Measurements from ENCODE around the gene CPVL.

CPVL gene

DNA sequence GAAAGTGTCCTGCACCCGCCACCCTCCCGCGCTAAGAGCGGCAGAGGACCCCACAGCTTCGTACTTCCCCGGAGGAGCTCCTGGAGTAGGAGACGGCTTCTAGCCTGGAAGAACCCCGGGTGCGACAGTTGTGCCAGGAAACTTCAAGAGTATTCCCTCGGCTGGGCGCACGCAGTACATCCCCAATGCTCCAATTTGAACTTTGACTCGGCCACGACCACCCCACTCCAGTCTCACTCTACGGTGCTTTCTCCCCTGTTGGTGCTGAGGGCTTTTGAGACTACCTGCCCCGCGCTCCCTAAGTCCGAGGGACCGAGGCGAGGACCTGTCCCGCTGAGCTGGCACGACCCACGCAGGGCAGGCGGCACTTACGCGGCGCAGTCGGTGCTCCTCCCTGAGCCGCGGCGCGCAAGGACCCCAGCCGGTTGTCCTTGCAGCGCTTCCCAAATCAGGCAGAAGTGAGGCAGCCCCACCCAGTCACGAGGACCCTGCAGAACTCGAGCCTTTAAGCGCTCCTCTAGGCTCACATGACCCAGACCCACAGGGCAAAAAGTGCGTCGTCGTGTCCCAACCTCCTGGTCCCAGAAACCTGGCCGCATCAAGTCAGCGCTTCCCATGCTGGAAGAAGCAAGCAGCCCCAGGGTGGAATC lies at the start of gene CPVL:
TSS of gene CPVL (minus strand) at position 481 of the 650 bp plus-strand sequence. CDS start 25,476 bp downstream, outside the sequence.
- no peaks in the 10 kb centered on the region for H3K9me3 ChIP-seq (ENCODE audit: control insufficient read depth, insufficient read depth, low read length)
- WGBS (ENCODE audit: insufficient coverage, insufficient read length): no CpG with 5 or more reads among the region's 42 CpGs
- no peaks in the 10 kb centered on the region for H3K27me3 ChIP-seq (ENCODE audit: control insufficient read depth, insufficient read depth, low read length)
- peak; percentile 57 for DNase-seq (ENCODE audit: low read depth, low spot score)
- no peaks in the 10 kb centered on the region for H3K36me3 ChIP-seq (ENCODE audit: control insufficient read depth, insufficient read depth, low read length)
- H3K4me3 ChIP-seq (ENCODE audit: low read length): peak within 1 kb of the TSS; percentile 69; the same call in 1 of the 2 replicates
- no peak within 1 kb of the TSS for H3K27ac ChIP-seq (ENCODE audit: low read length)
- no peaks in the 10 kb centered on the region for H3K4me1 ChIP-seq (ENCODE audit: control insufficient read depth, insufficient read depth, low read length)

GRCh38 chr7:29194594-29195427 lies 48.5 kb upstream of the CPVL start, which contains the start of gene CHN2:
TSS of gene CHN2 (plus strand) at chr7:29194775.
- DNase-seq (ENCODE audit: low read depth, low spot score): no peak
- no peak within 1 kb of the TSS for H3K27ac ChIP-seq (ENCODE audit: low read length)
- no peaks in the 10 kb centered on the region for H3K4me1 ChIP-seq (ENCODE audit: control insufficient read depth, insufficient read depth, low read length)
- no CpG with 5 or more reads among the region's 89 CpGs for WGBS (ENCODE audit: insufficient coverage, insufficient read length)
- H3K4me3 ChIP-seq (ENCODE audit: low read length): peak within 1 kb of the TSS; percentile 70; the same call in 1 of the 2 replicates
- H3K9me3 ChIP-seq (ENCODE audit: control insufficient read depth, insufficient read depth, low read length): no peaks in the 10 kb centered on the region
- H3K27me3 ChIP-seq (ENCODE audit: control insufficient read depth, insufficient read depth, low read length): peaks cover 29% of the 10 kb centered on the region
- no peaks in the 10 kb centered on the region for H3K36me3 ChIP-seq (ENCODE audit: control insufficient read depth, insufficient read depth, low read length)

GRCh38 chr7:29194206-29194593 lies 47.9 kb upstream of the CPVL start:
- Histone ChIP-seq H3K27me3 (ENCODE audit: control insufficient read depth, insufficient read depth, low read length) (peaks cover 29% of the 10 kb centered on the region), H3K4me1 (ENCODE audit: control insufficient read depth, insufficient read depth, low read length) (no peaks in the 10 kb centered on the region), H3K36me3 (ENCODE audit: control insufficient read depth, insufficient read depth, low read length) (no peaks in the 10 kb centered on the region), H3K9me3 (ENCODE audit: control insufficient read depth, insufficient read depth, low read length) (no peaks in the 10 kb centered on the region), H3K27ac (ENCODE audit: low read length) (no peak overlapping the region), H3K4me3 (ENCODE audit: low read length) (peak overlapping the region; percentile 70; the same call in 1 of the 2 replicates)
- no peak for DNase-seq (ENCODE audit: low read depth, low spot score)
- WGBS (ENCODE audit: insufficient coverage, insufficient read length): no CpG with 5 or more reads among the region's 40 CpGs

- H3K27ac ChIP-seq (ENCODE audit: low read length): no peak overlapping the region
- WGBS (ENCODE audit: insufficient coverage, insufficient read length): no CpG with 5 or more reads among the region's 26 CpGs
- H3K27me3 ChIP-seq (ENCODE audit: control insufficient read depth, insufficient read depth, low read length): peaks cover 29% of the 10 kb centered on the region
- H3K4me1 ChIP-seq (ENCODE audit: control insufficient read depth, insufficient read depth, low read length): no peaks in the 10 kb centered on the region
- no peak for DNase-seq (ENCODE audit: low read depth, low spot score)
- no peaks in the 10 kb centered on the region for H3K9me3 ChIP-seq (ENCODE audit: control insufficient read depth, insufficient read depth, low read length)
- peak overlapping the region; percentile 70; the same call in 1 of the 2 replicates for H3K4me3 ChIP-seq (ENCODE audit: low read length)
- H3K36me3 ChIP-seq (ENCODE audit: control insufficient read depth, insufficient read depth, low read length): no peaks in the 10 kb centered on the region
Measured at GRCh38 chr7:29193316-29194205, 47.2 kb upstream of the CPVL start.

- Histone ChIP-seq H3K27ac (ENCODE audit: low read length) (no peak overlapping the region), H3K4me3 (ENCODE audit: low read length) (no peak overlapping the region), H3K36me3 (ENCODE audit: control insufficient read depth, insufficient read depth, low read length) (no peaks in the 10 kb centered on the region), H3K9me3 (ENCODE audit: control insufficient read depth, insufficient read depth, low read length) (no peaks in the 10 kb centered on the region), H3K4me1 (ENCODE audit: control insufficient read depth, insufficient read depth, low read length) (no peaks in the 10 kb centered on the region), H3K27me3 (ENCODE audit: control insufficient read depth, insufficient read depth, low read length) (peaks cover 29% of the 10 kb centered on the region)
- WGBS (ENCODE audit: insufficient coverage, insufficient read length): no CpG with 5 or more reads among the region's 8 CpGs
- DNase-seq (ENCODE audit: low read depth, low spot score): no peak
Measured at GRCh38 chr7:29192811-29193210, 46.5 kb upstream of the CPVL start.

DNA sequence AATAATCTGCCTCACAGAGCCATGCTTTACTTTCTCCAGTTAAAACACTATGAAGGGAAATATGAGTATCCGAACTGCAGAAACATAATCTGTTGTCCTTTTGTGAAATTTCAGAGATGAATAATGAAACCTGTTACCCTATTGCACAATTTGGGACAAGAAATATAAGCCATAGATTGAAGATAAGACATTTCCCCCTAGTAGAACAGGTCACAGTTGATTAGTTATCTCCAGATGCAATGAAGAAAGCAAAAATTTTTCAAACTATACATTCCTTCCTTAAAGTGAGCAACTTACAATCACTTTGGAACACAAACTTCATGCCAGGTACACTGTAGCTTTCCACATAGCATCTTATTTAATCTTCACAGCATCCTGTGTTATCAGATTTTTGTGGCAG lies 46.0 kb upstream of the CPVL start:
- Histone ChIP-seq H3K4me1 (ENCODE audit: control insufficient read depth, insufficient read depth, low read length) (no peaks in the 10 kb centered on the region), H3K27me3 (ENCODE audit: control insufficient read depth, insufficient read depth, low read length) (peaks cover 29% of the 10 kb centered on the region)
- no CpG with 5 or more reads among the region's 1 CpG for WGBS (ENCODE audit: insufficient coverage, insufficient read length)

DNA sequence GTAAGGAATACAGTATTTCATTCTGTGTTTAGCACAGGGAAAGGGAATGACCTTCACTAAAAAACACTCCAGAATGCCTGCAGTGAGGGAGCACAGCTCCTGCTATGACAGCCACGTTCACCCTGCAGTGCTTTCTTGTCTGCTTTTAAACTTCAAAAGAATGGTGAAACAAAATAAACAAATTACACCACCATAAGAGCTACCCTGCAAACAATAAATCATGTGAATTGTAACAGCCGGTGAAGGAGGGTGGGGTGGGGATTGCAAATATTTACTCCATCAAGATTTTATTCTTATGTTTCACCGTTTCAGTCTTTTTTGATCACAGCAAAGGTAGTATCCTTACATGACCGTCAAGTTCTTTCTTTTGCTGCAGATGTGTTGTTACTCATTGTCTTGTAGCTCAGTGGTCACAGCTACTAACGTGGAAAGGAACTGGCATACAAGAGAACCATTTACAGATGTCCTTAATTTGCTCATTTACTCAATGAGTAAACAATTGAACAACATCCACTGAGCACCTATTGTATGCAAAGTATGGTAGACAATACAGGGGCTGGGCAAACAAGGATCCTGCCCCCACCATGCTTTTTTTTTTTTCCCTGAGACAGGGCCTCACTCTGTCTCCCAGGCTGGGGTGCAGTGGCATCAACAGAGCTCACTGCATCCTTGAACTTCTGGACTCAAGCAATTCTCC lies 44.2 kb upstream of the CPVL start:
- Histone ChIP-seq H3K4me3 (ENCODE audit: low read length) (no peak overlapping the region), H3K27ac (ENCODE audit: low read length) (no peak overlapping the region)

More for the DNA sequence above, 46.0 kb upstream of the CPVL start:
- no peak overlapping the region for H3K27ac ChIP-seq (ENCODE audit: low read length)
- H3K9me3 ChIP-seq (ENCODE audit: control insufficient read depth, insufficient read depth, low read length): no peaks in the 10 kb centered on the region
- no peak for DNase-seq (ENCODE audit: low read depth, low spot score)
- no peaks in the 10 kb centered on the region for H3K36me3 ChIP-seq (ENCODE audit: control insufficient read depth, insufficient read depth, low read length)
- H3K4me3 ChIP-seq (ENCODE audit: low read length): no peak overlapping the region

DNA sequence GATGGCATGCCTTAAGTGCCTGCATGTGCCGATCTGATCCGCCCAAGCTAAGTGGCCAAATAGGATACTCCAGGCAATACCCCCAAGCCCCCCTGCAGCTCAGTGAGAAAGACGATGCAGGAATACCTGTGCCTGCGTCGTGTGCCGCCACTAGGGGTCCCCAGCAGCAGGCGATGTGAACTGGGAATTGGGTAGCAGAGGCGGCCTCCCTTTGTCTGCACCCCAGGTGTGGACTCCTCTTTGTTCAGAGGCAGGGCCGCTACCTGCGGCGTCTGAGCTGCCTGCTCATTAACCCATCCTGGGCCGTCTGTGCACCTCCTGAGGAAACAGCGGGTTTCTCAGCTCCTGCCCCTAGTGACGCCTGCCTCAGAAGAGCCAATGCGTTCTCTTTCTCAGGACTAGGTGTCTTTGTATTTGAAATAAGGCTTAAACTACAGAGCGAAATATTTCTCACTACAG lies 43.4 kb upstream of the CPVL start:
- WGBS (ENCODE audit: insufficient coverage, insufficient read length): no CpG with 5 or more reads among the region's 16 CpGs
- H3K9me3 ChIP-seq (ENCODE audit: control insufficient read depth, insufficient read depth, low read length): no peaks in the 10 kb centered on the region
- peaks cover 14% of the 10 kb centered on the region for H3K27me3 ChIP-seq (ENCODE audit: control insufficient read depth, insufficient read depth, low read length)
- no peak overlapping the region for H3K4me3 ChIP-seq (ENCODE audit: low read length)
- peak; percentile 94 for DNase-seq (ENCODE audit: low read depth, low spot score)
- H3K36me3 ChIP-seq (ENCODE audit: control insufficient read depth, insufficient read depth, low read length): no peaks in the 10 kb centered on the region
- H3K4me1 ChIP-seq (ENCODE audit: control insufficient read depth, insufficient read depth, low read length): no peaks in the 10 kb centered on the region
- no peak overlapping the region for H3K27ac ChIP-seq (ENCODE audit: low read length)

More for the DNA sequence above, 44.2 kb upstream of the CPVL start:
- no peaks in the 10 kb centered on the region for H3K9me3 ChIP-seq (ENCODE audit: control insufficient read depth, insufficient read depth, low read length)
- WGBS (ENCODE audit: insufficient coverage, insufficient read length): no CpG with 5 or more reads among the region's 5 CpGs
- H3K36me3 ChIP-seq (ENCODE audit: control insufficient read depth, insufficient read depth, low read length): no peaks in the 10 kb centered on the region
- H3K4me1 ChIP-seq (ENCODE audit: control insufficient read depth, insufficient read depth, low read length): no peaks in the 10 kb centered on the region
- H3K27me3 ChIP-seq (ENCODE audit: control insufficient read depth, insufficient read depth, low read length): peaks cover 20% of the 10 kb centered on the region
- DNase-seq (ENCODE audit: low read depth, low spot score): no peak

- no peaks in the 10 kb centered on the region for H3K36me3 ChIP-seq (ENCODE audit: control insufficient read depth, insufficient read depth, low read length)
- H3K4me3 ChIP-seq (ENCODE audit: low read length): no peak overlapping the region
- no peaks in the 10 kb centered on the region for H3K27me3 ChIP-seq (ENCODE audit: control insufficient read depth, insufficient read depth, low read length)
- no peaks in the 10 kb centered on the region for H3K4me1 ChIP-seq (ENCODE audit: control insufficient read depth, insufficient read depth, low read length)
- DNase-seq (ENCODE audit: low read depth, low spot score): no peak
- no CpG with 5 or more reads among the region's 6 CpGs for WGBS (ENCODE audit: insufficient coverage, insufficient read length)
- no peak overlapping the region for H3K27ac ChIP-seq (ENCODE audit: low read length)
- H3K9me3 ChIP-seq (ENCODE audit: control insufficient read depth, insufficient read depth, low read length): no peaks in the 10 kb centered on the region
Measured at GRCh38 chr7:29185613-29186012, 39.3 kb upstream of the CPVL start.
